Measurements from ENCODE around the gene LRP8. TPM values are rescaled to one million over a fixed set of nuclear protein-coding genes. Genes with fewer than 3 reads are reported as not detected.

Gene LRP8
- total RNA-seq, 1 experiment from 2014 or later: 69.5 TPM

- POLR2A ChIA-PET: no interaction called here
- ATAC-seq: peak; percentile 98
- CTCF ChIA-PET: interaction anchor here (1.2 to 2.4 kb wide), 3 partner anchors 14 to 292 kb away, joined by 3 to 13 read pairs (median 4); no protein-coding TSS in a partner anchor
- TF ChIP-seq FOXJ3 (CRISPR knock-in tag; IDR thresholded peaks at IDR 0.05; ENCODE audit: borderline replicate concordance): no peak
- TF ChIP-seq, protein P1, sequence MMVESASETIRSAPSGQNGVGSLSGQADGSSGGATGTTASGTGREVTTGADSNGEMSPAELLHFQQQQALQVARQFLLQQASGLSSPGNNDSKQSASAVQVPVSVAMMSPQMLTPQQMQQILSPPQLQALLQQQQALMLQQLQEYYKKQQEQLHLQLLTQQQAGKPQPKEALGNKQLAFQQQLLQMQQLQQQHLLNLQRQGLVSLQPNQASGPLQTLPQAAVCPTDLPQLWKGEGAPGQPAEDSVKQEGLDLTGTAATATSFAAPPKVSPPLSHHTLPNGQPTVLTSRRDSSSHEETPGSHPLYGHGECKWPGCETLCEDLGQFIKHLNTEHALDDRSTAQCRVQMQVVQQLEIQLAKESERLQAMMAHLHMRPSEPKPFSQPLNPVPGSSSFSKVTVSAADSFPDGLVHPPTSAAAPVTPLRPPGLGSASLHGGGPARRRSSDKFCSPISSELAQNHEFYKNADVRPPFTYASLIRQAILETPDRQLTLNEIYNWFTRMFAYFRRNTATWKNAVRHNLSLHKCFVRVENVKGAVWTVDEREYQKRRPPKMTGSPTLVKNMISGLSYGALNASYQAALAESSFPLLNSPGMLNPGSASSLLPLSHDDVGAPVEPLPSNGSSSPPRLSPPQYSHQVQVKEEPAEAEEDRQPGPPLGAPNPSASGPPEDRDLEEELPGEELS (CRISPR knock-in tag; IDR thresholded peaks at IDR 0.05): peak; percentile 82
- TF ChIP-seq NFATC4 (CRISPR knock-in tag; IDR thresholded peaks at IDR 0.05): no peak
- peak; percentile 54; the same call in 1 of the 2 replicates for TF ChIP-seq ESRRA (CRISPR knock-in tag; IDR thresholded peaks at IDR 0.05; ENCODE audit: borderline replicate concordance)
- no peak for TF ChIP-seq ZNF671 (CRISPR knock-in tag; IDR thresholded peaks at IDR 0.05)
- TF ChIP-seq ZNF317 (CRISPR knock-in tag; IDR thresholded peaks at IDR 0.05; ENCODE audit: borderline replicate concordance, low read depth): no peak
- peak; percentile 75; the same call in 1 of the 2 replicates for TF ChIP-seq ETV6 (CRISPR knock-in tag; IDR thresholded peaks at IDR 0.05)
- TF ChIP-seq ATF1 (CRISPR knock-in tag; IDR thresholded peaks at IDR 0.05): no peak
- TF ChIP-seq ZNF396 (CRISPR knock-in tag; IDR thresholded peaks at IDR 0.05; ENCODE audit: borderline replicate concordance): no peak
- TF ChIP-seq ZNF121 (CRISPR knock-in tag; IDR thresholded peaks at IDR 0.05): no peak
- peak; percentile 57; the same call in 1 of the 2 replicates for TF ChIP-seq MYBL2 (CRISPR knock-in tag; IDR thresholded peaks at IDR 0.05)
- TF ChIP-seq ZNF219 (CRISPR knock-in tag; IDR thresholded peaks at IDR 0.05; ENCODE audit: borderline replicate concordance): no peak
- TF ChIP-seq, protein P2, sequence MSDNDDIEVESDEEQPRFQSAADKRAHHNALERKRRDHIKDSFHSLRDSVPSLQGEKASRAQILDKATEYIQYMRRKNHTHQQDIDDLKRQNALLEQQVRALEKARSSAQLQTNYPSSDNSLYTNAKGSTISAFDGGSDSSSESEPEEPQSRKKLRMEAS (CRISPR knock-in tag; IDR thresholded peaks at IDR 0.05): no peak; the same call in 1 of the 2 replicates
- TF ChIP-seq CREB1 (CRISPR knock-in tag; IDR thresholded peaks at IDR 0.05): no peak
- 0 out of 2 replicates have a peak, but pooled peaks have one; percentile 66 for TF ChIP-seq KAT7 (CRISPR knock-in tag; IDR thresholded peaks at IDR 0.05; ENCODE audit: borderline replicate concordance)
- no peak for TF ChIP-seq TP53 (CRISPR knock-in tag; IDR thresholded peaks at IDR 0.05)
- TF ChIP-seq ATF6 (CRISPR knock-in tag; IDR thresholded peaks at IDR 0.05): no peak
- TF ChIP-seq, protein P3, sequence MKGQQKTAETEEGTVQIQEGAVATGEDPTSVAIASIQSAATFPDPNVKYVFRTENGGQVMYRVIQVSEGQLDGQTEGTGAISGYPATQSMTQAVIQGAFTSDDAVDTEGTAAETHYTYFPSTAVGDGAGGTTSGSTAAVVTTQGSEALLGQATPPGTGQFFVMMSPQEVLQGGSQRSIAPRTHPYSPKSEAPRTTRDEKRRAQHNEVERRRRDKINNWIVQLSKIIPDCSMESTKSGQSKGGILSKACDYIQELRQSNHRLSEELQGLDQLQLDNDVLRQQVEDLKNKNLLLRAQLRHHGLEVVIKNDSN (CRISPR knock-in tag; IDR thresholded peaks at IDR 0.05): no peak
- 0 out of 2 replicates have a peak, but pooled peaks have one; percentile 51 for TF ChIP-seq ZBTB43 (CRISPR knock-in tag; IDR thresholded peaks at IDR 0.05)
- no peak for TF ChIP-seq PREB (CRISPR knock-in tag; IDR thresholded peaks at IDR 0.05; ENCODE audit: borderline replicate concordance)
- peak; percentile 36; the same call in 1 of the 2 replicates for TF ChIP-seq RELA (CRISPR knock-in tag; IDR thresholded peaks at IDR 0.05; ENCODE audit: borderline replicate concordance)
- TF ChIP-seq, protein P4, sequence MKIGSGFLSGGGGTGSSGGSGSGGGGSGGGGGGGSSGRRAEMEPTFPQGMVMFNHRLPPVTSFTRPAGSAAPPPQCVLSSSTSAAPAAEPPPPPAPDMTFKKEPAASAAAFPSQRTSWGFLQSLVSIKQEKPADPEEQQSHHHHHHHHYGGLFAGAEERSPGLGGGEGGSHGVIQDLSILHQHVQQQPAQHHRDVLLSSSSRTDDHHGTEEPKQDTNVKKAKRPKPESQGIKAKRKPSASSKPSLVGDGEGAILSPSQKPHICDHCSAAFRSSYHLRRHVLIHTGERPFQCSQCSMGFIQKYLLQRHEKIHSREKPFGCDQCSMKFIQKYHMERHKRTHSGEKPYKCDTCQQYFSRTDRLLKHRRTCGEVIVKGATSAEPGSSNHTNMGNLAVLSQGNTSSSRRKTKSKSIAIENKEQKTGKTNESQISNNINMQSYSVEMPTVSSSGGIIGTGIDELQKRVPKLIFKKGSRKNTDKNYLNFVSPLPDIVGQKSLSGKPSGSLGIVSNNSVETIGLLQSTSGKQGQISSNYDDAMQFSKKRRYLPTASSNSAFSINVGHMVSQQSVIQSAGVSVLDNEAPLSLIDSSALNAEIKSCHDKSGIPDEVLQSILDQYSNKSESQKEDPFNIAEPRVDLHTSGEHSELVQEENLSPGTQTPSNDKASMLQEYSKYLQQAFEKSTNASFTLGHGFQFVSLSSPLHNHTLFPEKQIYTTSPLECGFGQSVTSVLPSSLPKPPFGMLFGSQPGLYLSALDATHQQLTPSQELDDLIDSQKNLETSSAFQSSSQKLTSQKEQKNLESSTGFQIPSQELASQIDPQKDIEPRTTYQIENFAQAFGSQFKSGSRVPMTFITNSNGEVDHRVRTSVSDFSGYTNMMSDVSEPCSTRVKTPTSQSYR (CRISPR knock-in tag; IDR thresholded peaks at IDR 0.05): no peak
- peak; percentile 74; the same call in 1 of the 2 replicates for TF ChIP-seq CBFB (CRISPR knock-in tag; IDR thresholded peaks at IDR 0.05; ENCODE audit: low read depth)
- peak; percentile 69; the same call in 1 of the 2 replicates for TF ChIP-seq CREM (CRISPR knock-in tag; IDR thresholded peaks at IDR 0.05)
- no peak for TF ChIP-seq ATF3 (CRISPR knock-in tag; conservative IDR thresholded peaks at IDR 0.05)
These were observed 131.2 kb downstream of the LRP8 start, which contains the start of gene CPT2 for GRCh38 chr1:53196485-53197290. TSS of gene CPT2 (plus strand) at chr1:53196824. CDS start at chr1:53196944, 120 bp downstream.

More at GRCh38 chr1:53196485-53197290, 131.2 kb downstream of the LRP8 start, which contains the start of gene CPT2:
- Mint-ChIP-seq H3K4me1 (peaks cover 20% of the 10 kb centered on the region), H3K27me3 (ENCODE audit: low read depth) (peaks cover 23% of the 10 kb centered on the region), H3K36me3 (peaks cover 10% of the 10 kb centered on the region; the same call in 1 of the 2 replicates), H3K27ac (peak within 1 kb of the TSS; percentile 87), H3K4me3 (peak within 1 kb of the TSS; percentile 93), H3K9me3 (no peaks in the 10 kb centered on the region)
- DNase-seq (ENCODE audit: low spot score): peak; percentile 93
